ENCODE measurements around the gene MAGEB1. TPM values are rescaled to one million over a fixed set of nuclear protein-coding genes. Genes with fewer than 3 reads are reported as not detected.

Gene MAGEB1
- total and polyA plus RNA-seq, 2 experiments from 2014 or later: not detected

- H3K4me2 ChIP-seq: no peak overlapping the region
- H3K36me3 ChIP-seq (replicated peaks; ENCODE audit: insufficient read depth, low read depth): no peaks in the 10 kb centered on the region
- no peak overlapping the region for H2AFZ ChIP-seq
- DNase-seq (ENCODE audit: low spot score): no peak
- H3K4me3 ChIP-seq: no peak overlapping the region
- no peak overlapping the region for H3K27ac ChIP-seq
- no peaks in the 10 kb centered on the region for H3K4me1 ChIP-seq (ENCODE audit: insufficient read depth)
- H3K9me3 ChIP-seq (ENCODE audit: low read depth): no peaks in the 10 kb centered on the region
- no peak for TF ChIP-seq EZH2 (IDR thresholded peaks at IDR 0.05; ENCODE audit: borderline replicate concordance)
- TF ChIP-seq CTCF (IDR thresholded peaks at IDR 0.05; ENCODE audit: poor library complexity): no peak
- no peak for TF ChIP-seq EZH2phosphoT487 (IDR thresholded peaks at IDR 0.05; ENCODE audit: low read depth, severe bottlenecking, unreplicated experiment)
- H4K20me1 ChIP-seq (ENCODE audit: insufficient read depth, poor library complexity, severe bottlenecking): no peaks in the 10 kb centered on the region
- H3K9me2 ChIP-seq (replicated peaks; ENCODE audit: insufficient read depth): no peaks in the 10 kb centered on the region
- H3K79me2 ChIP-seq: no peaks in the 10 kb centered on the region
- no peaks in the 10 kb centered on the region for H3K27me3 ChIP-seq
- 89% methylated on average over 1 of the region's 1 CpG for WGBS (ENCODE audit: low lambda C conversion rate, missing lambda C conversion rate)
Measured at GRCh38 chrX:30280428-30280827, 33.5 kb downstream of the MAGEB1 start.

- TF ChIP-seq EZH2 (IDR thresholded peaks at IDR 0.05; ENCODE audit: borderline replicate concordance): no peak
- TF ChIP-seq CTCF (IDR thresholded peaks at IDR 0.05; ENCODE audit: poor library complexity): no peak
- no peak for TF ChIP-seq EZH2phosphoT487 (IDR thresholded peaks at IDR 0.05; ENCODE audit: low read depth, severe bottlenecking, unreplicated experiment)
- no peaks in the 10 kb centered on the region for H3K36me3 ChIP-seq (replicated peaks; ENCODE audit: insufficient read depth, low read depth)
- no peak overlapping the region for H2AFZ ChIP-seq
- H3K4me1 ChIP-seq (ENCODE audit: insufficient read depth): no peaks in the 10 kb centered on the region
- no peaks in the 10 kb centered on the region for H3K9me3 ChIP-seq (ENCODE audit: low read depth)
- H4K20me1 ChIP-seq (ENCODE audit: insufficient read depth, poor library complexity, severe bottlenecking): no peaks in the 10 kb centered on the region
- no peaks in the 10 kb centered on the region for H3K27me3 ChIP-seq
- no peaks in the 10 kb centered on the region for H3K9me2 ChIP-seq (replicated peaks; ENCODE audit: insufficient read depth)
- H3K79me2 ChIP-seq: no peaks in the 10 kb centered on the region
- DNase-seq (ENCODE audit: low spot score): no peak
- H3K4me2 ChIP-seq: no peak overlapping the region
- H3K27ac ChIP-seq: no peak overlapping the region
- H3K4me3 ChIP-seq: no peak overlapping the region
Measured at GRCh38 chrX:30282527-30282926, 35.6 kb downstream of the MAGEB1 start.

- Histone ChIP-seq H3K4me2 (no peak overlapping the region), H3K9me2 (replicated peaks; ENCODE audit: insufficient read depth) (no peaks in the 10 kb centered on the region), H3K4me3 (no peak overlapping the region), H3K27me3 (no peaks in the 10 kb centered on the region), H3K27ac (peak overlapping the region; percentile 59), H3K79me2 (no peaks in the 10 kb centered on the region), H3K36me3 (replicated peaks; ENCODE audit: insufficient read depth, low read depth) (no peaks in the 10 kb centered on the region), H2AFZ (no peak overlapping the region), H3K9me3 (ENCODE audit: low read depth) (no peaks in the 10 kb centered on the region), H4K20me1 (ENCODE audit: insufficient read depth, poor library complexity, severe bottlenecking) (no peaks in the 10 kb centered on the region), H3K4me1 (ENCODE audit: insufficient read depth) (no peaks in the 10 kb centered on the region)
- WGBS (ENCODE audit: low lambda C conversion rate, missing lambda C conversion rate): 72% methylated on average over 3 of the region's 3 CpGs
- TF ChIP-seq EZH2 (IDR thresholded peaks at IDR 0.05; ENCODE audit: borderline replicate concordance) (no peak), EZH2phosphoT487 (IDR thresholded peaks at IDR 0.05; ENCODE audit: low read depth, severe bottlenecking, unreplicated experiment) (no peak)
- DNase-seq (ENCODE audit: low spot score): peak; percentile 41
Measured at GRCh38 chrX:30283456-30284200, 36.7 kb downstream of the MAGEB1 start.

- Histone ChIP-seq H3K27me3 (no peaks in the 10 kb centered on the region), H4K20me1 (ENCODE audit: insufficient read depth, poor library complexity, severe bottlenecking) (no peaks in the 10 kb centered on the region), H3K9me3 (ENCODE audit: low read depth) (no peaks in the 10 kb centered on the region), H3K4me3 (no peak overlapping the region), H3K4me1 (ENCODE audit: insufficient read depth) (no peaks in the 10 kb centered on the region), H3K27ac (no peak overlapping the region), H3K9me2 (replicated peaks; ENCODE audit: insufficient read depth) (no peaks in the 10 kb centered on the region), H3K36me3 (replicated peaks; ENCODE audit: insufficient read depth, low read depth) (no peaks in the 10 kb centered on the region), H2AFZ (no peak overlapping the region), H3K4me2 (no peak overlapping the region), H3K79me2 (no peaks in the 10 kb centered on the region)
- 58% methylated on average over 5 of the region's 5 CpGs for WGBS (ENCODE audit: low lambda C conversion rate, missing lambda C conversion rate)
- DNase-seq (ENCODE audit: low spot score): no peak
- no peak for TF ChIP-seq EZH2 (IDR thresholded peaks at IDR 0.05; ENCODE audit: borderline replicate concordance)
- no peak for TF ChIP-seq CTCF (IDR thresholded peaks at IDR 0.05; ENCODE audit: poor library complexity)
- TF ChIP-seq EZH2phosphoT487 (IDR thresholded peaks at IDR 0.05; ENCODE audit: low read depth, severe bottlenecking, unreplicated experiment): no peak
Measured at GRCh38 chrX:30296408-30297254, 49.7 kb downstream of the MAGEB1 start.
